ENCODE measurements around the gene CNBP.

DNA sequence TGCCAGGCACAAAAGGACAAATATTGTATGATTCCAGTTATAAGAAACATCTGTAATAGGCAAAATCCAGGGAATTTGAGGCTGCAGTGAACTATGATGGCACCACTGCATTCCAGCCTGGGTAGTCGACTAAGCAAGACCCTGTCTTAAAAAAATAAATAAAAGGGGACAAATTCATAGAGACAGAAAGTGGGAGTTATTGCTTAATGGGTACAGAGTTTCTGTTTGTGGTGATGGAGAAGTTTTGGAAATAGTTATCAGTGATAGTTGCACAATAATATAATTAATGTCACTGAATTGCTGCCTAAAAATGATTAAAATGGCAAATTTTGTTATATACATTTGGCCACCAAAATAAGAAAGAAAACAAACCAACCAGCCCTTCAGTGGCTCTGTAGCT lies 27.6 kb upstream of the CNBP start:
- TF ChIP-seq, protein P1, sequence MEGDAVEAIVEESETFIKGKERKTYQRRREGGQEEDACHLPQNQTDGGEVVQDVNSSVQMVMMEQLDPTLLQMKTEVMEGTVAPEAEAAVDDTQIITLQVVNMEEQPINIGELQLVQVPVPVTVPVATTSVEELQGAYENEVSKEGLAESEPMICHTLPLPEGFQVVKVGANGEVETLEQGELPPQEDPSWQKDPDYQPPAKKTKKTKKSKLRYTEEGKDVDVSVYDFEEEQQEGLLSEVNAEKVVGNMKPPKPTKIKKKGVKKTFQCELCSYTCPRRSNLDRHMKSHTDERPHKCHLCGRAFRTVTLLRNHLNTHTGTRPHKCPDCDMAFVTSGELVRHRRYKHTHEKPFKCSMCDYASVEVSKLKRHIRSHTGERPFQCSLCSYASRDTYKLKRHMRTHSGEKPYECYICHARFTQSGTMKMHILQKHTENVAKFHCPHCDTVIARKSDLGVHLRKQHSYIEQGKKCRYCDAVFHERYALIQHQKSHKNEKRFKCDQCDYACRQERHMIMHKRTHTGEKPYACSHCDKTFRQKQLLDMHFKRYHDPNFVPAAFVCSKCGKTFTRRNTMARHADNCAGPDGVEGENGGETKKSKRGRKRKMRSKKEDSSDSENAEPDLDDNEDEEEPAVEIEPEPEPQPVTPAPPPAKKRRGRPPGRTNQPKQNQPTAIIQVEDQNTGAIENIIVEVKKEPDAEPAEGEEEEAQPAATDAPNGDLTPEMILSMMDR (conservative IDR thresholded peaks at IDR 0.05; ENCODE audit: low read depth, low read length), result no peak
- TF ChIP-seq EZH2 (IDR thresholded peaks at IDR 0.05; ENCODE audit: borderline replicate concordance, low read depth, low read length, poor library complexity, severe bottlenecking), result no peak

Measured in A673 (cell line).